BE2C (cell line): Measurements from ENCODE around the gene MCOLN1.
"Not testable (repeated sequence)": the region's sequence is repeated elsewhere in the genome, so short reads cannot be mapped to it uniquely, and the experiment has no call there.

Experiments used
- DNase-seq: peaks from one replicate; pipeline ENCODE4 v3.0.0-alpha.2; 2020
- H3K27me3 ChIP-seq: fragments of 250-450 bp; sonication (Bioruptor Pico); 2 replicates; pipeline ENCODE4 v1.5.1; 2020; ENCODE audit warnings: mild to moderate bottlenecking
- H3K36me3 ChIP-seq: fragments of 250-450 bp; sonication (Bioruptor Pico); 2 replicates; pipeline ENCODE4 v1.5.1; 2020; ENCODE audit warnings: mild to moderate bottlenecking
- H3K4me1 ChIP-seq: fragments of 250-450 bp; sonication (Bioruptor Pico); 2 replicates; pipeline ENCODE4 v1.5.1; 2020
- H3K4me3 ChIP-seq: 2 replicates; pipeline ENCODE4 v1.5.1; 2011; ENCODE audit warnings: low read depth, low read length
- H3K9me3 ChIP-seq: fragments of 250-450 bp; sonication (Bioruptor Pico); 2 replicates; pipeline ENCODE4 v1.5.1; 2020
- CTCF ChIP-seq: IDR thresholded peaks from 2 replicates; pipeline ENCODE4 v1.5.1; 2012; ENCODE audit warnings: mild to moderate bottlenecking, low read depth, low read length

Gene MCOLN1

GRCh38 chr19:7535047-7535997 is 12.9 kb downstream of the MCOLN1 start, which contains the start of gene PNPLA6:
Gene PNPLA6, plus strand, starts transcription at chr19:7535717. Its CDS starts 72 bp downstream, at chr19:7535789.
- H3K27me3 ChIP-seq: no peaks in the 10 kb centered on the region
- H3K4me1 ChIP-seq: no peaks in the 10 kb centered on the region
- no peak for TF ChIP-seq CTCF
- H3K9me3 ChIP-seq: no peaks in the 10 kb centered on the region
- peak; percentile 96 for DNase-seq
- peak within 1 kb of the TSS; percentile 88 for H3K4me3 ChIP-seq
- no peaks in the 10 kb centered on the region for H3K36me3 ChIP-seq

GRCh38 chr19:7535998-7536695 is 13.7 kb downstream of the MCOLN1 start:
- H3K4me3 ChIP-seq: peak overlapping the region; percentile 88
- no peak for DNase-seq
- H3K36me3 ChIP-seq: no peaks in the 10 kb centered on the region
- TF ChIP-seq CTCF: no peak
- no peaks in the 10 kb centered on the region for H3K27me3 ChIP-seq
- no peaks in the 10 kb centered on the region for H3K9me3 ChIP-seq
- H3K4me1 ChIP-seq: no peaks in the 10 kb centered on the region

- DNase-seq: not testable (repeated sequence)
Observed at GRCh38 chr19:7538990-7539389, 16.6 kb downstream of the MCOLN1 start.

GRCh38 chr19:7539827-7540425 is 17.5 kb downstream of the MCOLN1 start:
- H3K27me3 ChIP-seq: no peaks in the 10 kb centered on the region
- H3K36me3 ChIP-seq: no peaks in the 10 kb centered on the region
- H3K9me3 ChIP-seq: no peaks in the 10 kb centered on the region
- TF ChIP-seq CTCF: no peak
- no peak overlapping the region for H3K4me3 ChIP-seq
- peak; percentile 9 for DNase-seq
- H3K4me1 ChIP-seq: peaks cover 2% of the 10 kb centered on the region; the same call in 1 of the 2 replicates

More at GRCh38 chr19:7538990-7539389, 16.6 kb downstream of the MCOLN1 start:
- not testable (repeated sequence) for H3K4me1 ChIP-seq, H3K27me3 ChIP-seq, H3K36me3 ChIP-seq, H3K9me3 ChIP-seq, H3K4me3 ChIP-seq

GRCh38 chr19:7540761-7541474 is 18.5 kb downstream of the MCOLN1 start:
- Histone ChIP-seq H3K9me3 (no peaks in the 10 kb centered on the region), H3K4me1 (peaks cover 2% of the 10 kb centered on the region; the same call in 1 of the 2 replicates), H3K27me3 (no peaks in the 10 kb centered on the region), H3K4me3 (peak overlapping the region; percentile 43), H3K36me3 (no peaks in the 10 kb centered on the region)
- peak; percentile 92 for DNase-seq
- TF ChIP-seq CTCF: no peak

GRCh38 chr19:7541475-7541824 is 19.0 kb downstream of the MCOLN1 start:
- H3K27me3 ChIP-seq: no peaks in the 10 kb centered on the region
- H3K36me3 ChIP-seq: no peaks in the 10 kb centered on the region
- no peak for DNase-seq
- H3K4me3 ChIP-seq: peak overlapping the region; percentile 43
- H3K9me3 ChIP-seq: no peaks in the 10 kb centered on the region
- no peak for TF ChIP-seq CTCF
- H3K4me1 ChIP-seq: peaks cover 2% of the 10 kb centered on the region; the same call in 1 of the 2 replicates
